ENCODE results near the gene MMS19.

DNA sequence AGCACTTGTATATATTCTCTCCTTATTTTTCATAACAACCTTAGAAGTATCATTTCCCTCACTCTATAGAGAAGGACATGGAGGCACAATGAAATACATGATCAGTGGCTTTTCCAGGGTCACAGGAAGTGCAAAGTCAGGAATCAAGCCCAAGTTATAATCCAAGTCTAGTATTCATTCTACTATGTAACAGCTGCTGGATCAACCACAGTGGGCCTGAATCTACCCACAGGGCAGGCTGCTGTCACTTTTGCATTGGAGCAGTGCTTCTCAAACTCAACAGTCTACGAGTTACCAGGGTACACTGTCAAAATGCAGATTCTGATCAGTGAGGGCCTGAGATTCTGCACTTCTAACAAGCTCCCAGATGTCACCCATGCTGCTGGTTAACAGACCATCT, 34.0 kb downstream of the MMS19 start:
- TF ChIP-seq, protein P1, sequence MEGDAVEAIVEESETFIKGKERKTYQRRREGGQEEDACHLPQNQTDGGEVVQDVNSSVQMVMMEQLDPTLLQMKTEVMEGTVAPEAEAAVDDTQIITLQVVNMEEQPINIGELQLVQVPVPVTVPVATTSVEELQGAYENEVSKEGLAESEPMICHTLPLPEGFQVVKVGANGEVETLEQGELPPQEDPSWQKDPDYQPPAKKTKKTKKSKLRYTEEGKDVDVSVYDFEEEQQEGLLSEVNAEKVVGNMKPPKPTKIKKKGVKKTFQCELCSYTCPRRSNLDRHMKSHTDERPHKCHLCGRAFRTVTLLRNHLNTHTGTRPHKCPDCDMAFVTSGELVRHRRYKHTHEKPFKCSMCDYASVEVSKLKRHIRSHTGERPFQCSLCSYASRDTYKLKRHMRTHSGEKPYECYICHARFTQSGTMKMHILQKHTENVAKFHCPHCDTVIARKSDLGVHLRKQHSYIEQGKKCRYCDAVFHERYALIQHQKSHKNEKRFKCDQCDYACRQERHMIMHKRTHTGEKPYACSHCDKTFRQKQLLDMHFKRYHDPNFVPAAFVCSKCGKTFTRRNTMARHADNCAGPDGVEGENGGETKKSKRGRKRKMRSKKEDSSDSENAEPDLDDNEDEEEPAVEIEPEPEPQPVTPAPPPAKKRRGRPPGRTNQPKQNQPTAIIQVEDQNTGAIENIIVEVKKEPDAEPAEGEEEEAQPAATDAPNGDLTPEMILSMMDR (IDR thresholded peaks at IDR 0.05): no peak
- no peak for TF ChIP-seq POLR2A (IDR thresholded peaks at IDR 0.05)

Measured in vagina (tissue), 2 donors.